Measurements from ENCODE around the gene AGPAT1.

DNA sequence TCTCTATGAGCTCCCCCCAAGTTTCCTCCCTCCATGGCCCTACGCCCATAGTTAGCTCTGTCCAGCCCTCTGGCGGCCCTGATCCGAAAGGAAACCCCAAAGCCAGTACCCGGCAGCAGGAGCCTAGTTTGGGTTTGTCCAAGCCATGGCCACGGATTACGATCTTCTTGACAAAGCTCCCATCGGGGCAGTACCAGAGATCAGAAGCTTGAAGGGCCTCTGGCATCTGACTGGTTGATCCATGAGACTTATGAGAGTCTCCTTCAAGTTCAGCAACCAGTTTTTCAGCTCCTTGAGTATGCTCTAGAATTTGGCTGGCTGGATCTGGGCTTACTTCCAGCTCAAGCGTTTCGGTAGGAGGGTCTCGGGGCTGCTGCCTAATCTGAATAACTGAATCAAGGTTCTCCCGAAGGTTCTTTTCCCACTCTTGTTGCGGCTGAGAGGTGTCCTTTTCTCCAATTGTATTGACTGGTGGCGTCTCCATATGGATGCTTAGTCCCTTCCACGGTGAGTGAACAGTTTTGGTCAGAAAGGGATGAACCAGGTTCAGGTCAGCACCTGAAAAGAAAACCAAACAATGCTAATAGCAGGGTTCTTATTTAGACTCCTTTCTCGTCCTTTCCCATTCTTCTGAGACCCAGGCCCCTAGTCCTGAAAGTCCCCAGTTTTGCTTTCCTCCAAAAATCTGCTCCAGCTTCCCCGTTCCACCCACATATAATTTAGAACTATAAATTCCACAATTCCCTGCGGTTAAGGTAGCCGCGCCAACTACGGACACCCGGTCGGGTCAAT lies 46.4 kb downstream of the AGPAT1 start:
- no peak for TF ChIP-seq EZH2 (IDR thresholded peaks at IDR 0.05; ENCODE audit: insufficient read depth, poor library complexity, severe bottlenecking)
- no peak for TF ChIP-seq EZH2phosphoT487 (IDR thresholded peaks at IDR 0.05; ENCODE audit: insufficient read depth, low read depth)

Measured in GM23248 (cell line).